Fibroblast of lung (primary cell): ENCODE data around the gene TMED8. TPM values are rescaled to one million over a fixed set of nuclear protein-coding genes. Genes with fewer than 3 reads are reported as not detected.

ENCODE experiments used
- DNase-seq, 2 donors: peaks; one replicate each; pipeline versions ENCODE4 v3.0.0 to v3.0.0-alpha.2; 2010; ENCODE audit warnings: low read depth in 2 of 2
- H2AFZ ChIP-seq: 2 replicates; pipeline ENCODE4 v1.5.1; 2012; ENCODE audit warnings: low read length, control low read depth, inconsistent platforms
- H3K27ac ChIP-seq: 2 replicates; pipeline ENCODE4 v1.5.1; 2011; ENCODE audit warnings: low read length, control low read depth; ENCODE audit not compliant: insufficient read depth
- H3K27me3 ChIP-seq: 2 replicates; pipeline ENCODE4 v1.5.1; 2011; ENCODE audit warnings: mild to moderate bottlenecking, low read length; ENCODE audit not compliant: control insufficient read depth, insufficient read depth
- H3K36me3 ChIP-seq: 2 replicates; pipeline ENCODE4 v1.5.1; 2011; ENCODE audit warnings: low read length; ENCODE audit not compliant: control insufficient read depth, insufficient read depth
- H3K4me1 ChIP-seq: 2 replicates; pipeline ENCODE4 v1.5.1; 2011; ENCODE audit warnings: low read length; ENCODE audit not compliant: control insufficient read depth, insufficient read depth; ENCODE audit errors: extremely low read depth
- H3K4me2 ChIP-seq: 2 replicates; pipeline ENCODE4 v1.5.1; 2011; ENCODE audit warnings: low read length, control low read depth; ENCODE audit not compliant: insufficient read depth; ENCODE audit errors: extremely low read depth
- H3K4me3 ChIP-seq, 4 experiments: fragments of 200-600 bp in 1 of 4; sonication (generic) in 1 of 4; replicated peaks in 1 of 4; 2 replicates each; pipeline ENCODE4 v1.5.1; 2011 to 2016; ENCODE audit warnings: low read length in 4 of 4, low read depth in 3 of 4, mild to moderate bottlenecking in 3 of 4, control low read depth in 2 of 4, inconsistent platforms in 1 of 4, mixed read lengths in 1 of 4; ENCODE audit not compliant: insufficient read depth in 1 of 4; ENCODE audit errors: control extremely low read depth in 1 of 4
- H3K79me2 ChIP-seq: 2 replicates; pipeline ENCODE4 v1.5.1; 2012; ENCODE audit warnings: mild to moderate bottlenecking, low read length, inconsistent platforms; ENCODE audit not compliant: control insufficient read depth, insufficient read depth
- H3K9ac ChIP-seq: 2 replicates; pipeline ENCODE4 v1.5.1; 2011; ENCODE audit warnings: mild to moderate bottlenecking, low read length, control low read depth; ENCODE audit not compliant: insufficient read depth
- H3K9me3 ChIP-seq: 2 replicates; pipeline ENCODE4 v1.5.1; 2012; ENCODE audit warnings: low read depth, low read length; ENCODE audit not compliant: control insufficient read depth, insufficient read depth
- H4K20me1 ChIP-seq: 2 replicates; pipeline ENCODE4 v1.5.1; 2011; ENCODE audit warnings: low read length; ENCODE audit not compliant: control insufficient read depth, insufficient read depth; ENCODE audit errors: extremely low read depth
- CTCF ChIP-seq, 2 donors: IDR thresholded peaks in 1 of 2; conservative IDR thresholded peaks in 1 of 2; 1 replicate in 1 of 2; 2 replicates in 1 of 2; pipeline ENCODE4 v1.5.1; 2011 to 2012; ENCODE audit warnings: low read length in 2 of 2, control low read depth in 1 of 2, inconsistent platforms in 1 of 2, low read depth in 1 of 2, mild to moderate bottlenecking in 1 of 2
- EZH2 ChIP-seq: IDR thresholded peaks from 2 replicates; pipeline ENCODE4 v1.5.1; 2012; ENCODE audit warnings: low read length, control low read depth, mild to moderate bottlenecking; ENCODE audit errors: missing control alignments
- polyA plus RNA-seq, 2 donors: library from polyadenylated mRNA; depleted of rRNA in 1 of 2; stranded (reverse) in 1 of 2; unstranded in 1 of 2; fragments of >200 nt; gene quantifications; 2 replicates each; pipeline ENCODE4 v1.2.1, GENCODE V29; 2011 to 2012; ENCODE audit warnings: missing spikeins in 1 of 2
- total RNA-seq: library from RNA; depleted of rRNA; stranded (reverse); fragments of >200 nt; gene quantifications from 2 replicates; pipeline ENCODE4 v1.2.1, GENCODE V29; 2014

Gene TMED8
- total and polyA plus RNA-seq, 2 donors (not counting 1 experiment from before 2014, with no cell fraction given) = 7.0 to 7.4 TPM

GRCh38 chr14:77375973-77376770 lies 722 bp downstream of the TMED8 start:
- Histone ChIP-seq H3K27me3 (no peaks in the 10 kb centered on the region), H3K27ac (peak overlapping the region; percentile 60), H3K9ac (peak overlapping the region; percentile 74), H3K36me3 (no peaks in the 10 kb centered on the region), H4K20me1 (no peaks in the 10 kb centered on the region), H3K4me3 (peak overlapping the region; percentile 67 to 77 (median 72)), H3K79me2 (no peaks in the 10 kb centered on the region), H3K4me2 (peak overlapping the region; percentile 91), H2AFZ (peak overlapping the region; percentile 97), H3K9me3 (no peaks in the 10 kb centered on the region), H3K4me1 (no peaks in the 10 kb centered on the region)
- DNase-seq = peak; percentile 7 to 13
- TF ChIP-seq CTCF (conservative IDR thresholded peaks at IDR 0.05 in 1 of 2, IDR thresholded peaks at IDR 0.05 in 1 of 2; ENCODE audit: low read depth in 1 of 2, low read length in 2 of 2) (no peak), EZH2 (no peak)

GRCh38 chr14:77375164-77375950 lies 1.5 kb downstream of the TMED8 start:
- no peak overlapping the region for H3K27ac ChIP-seq
- H3K27me3 ChIP-seq = no peaks in the 10 kb centered on the region
- no peaks in the 10 kb centered on the region for H3K79me2 ChIP-seq
- no peaks in the 10 kb centered on the region for H3K4me1 ChIP-seq
- no peak overlapping the region for H2AFZ ChIP-seq
- no peaks in the 10 kb centered on the region for H3K9me3 ChIP-seq
- peak overlapping the region in 2 of 4 experiments; percentile 72 to 73 for H3K4me3 ChIP-seq
- no peak overlapping the region for H3K9ac ChIP-seq
- no peaks in the 10 kb centered on the region for H3K36me3 ChIP-seq
- H3K4me2 ChIP-seq = peak overlapping the region; percentile 91
- no peaks in the 10 kb centered on the region for H4K20me1 ChIP-seq
- DNase-seq = no peak
- no peak for TF ChIP-seq CTCF (conservative IDR thresholded peaks at IDR 0.05 in 1 of 2, IDR thresholded peaks at IDR 0.05 in 1 of 2; ENCODE audit: low read depth in 1 of 2, low read length in 2 of 2)
- no peak for TF ChIP-seq EZH2

- peak; percentile 65 to 86 for DNase-seq
These were observed 4.5 kb downstream of the TMED8 start for GRCh38 chr14:77372304-77372841.

More at GRCh38 chr14:77372304-77372841, 4.5 kb downstream of the TMED8 start:
- Histone ChIP-seq H4K20me1 (no peaks in the 10 kb centered on the region), H3K36me3 (no peaks in the 10 kb centered on the region), H3K4me2 (no peak overlapping the region), H3K9me3 (no peaks in the 10 kb centered on the region), H3K9ac (no peak overlapping the region), H3K4me3 (no peak overlapping the region), H2AFZ (no peak overlapping the region), H3K27ac (no peak overlapping the region), H3K79me2 (no peaks in the 10 kb centered on the region), H3K4me1 (no peaks in the 10 kb centered on the region), H3K27me3 (no peaks in the 10 kb centered on the region)
- TF ChIP-seq CTCF (conservative IDR thresholded peaks at IDR 0.05 in 1 of 2, IDR thresholded peaks at IDR 0.05 in 1 of 2; ENCODE audit: low read depth in 1 of 2, low read length in 2 of 2) = no peak
